GM18907 (cell line): ENCODE data around the gene TTC34.

Experiments used
- ATAC-seq: cut with Tn5 transposase; IDR thresholded peaks from one replicate; pipeline ENCODE4 v1.9.1; 2021; ENCODE audit warnings: mild to moderate bottlenecking, moderate library complexity; ENCODE audit not compliant: unreplicated experiment

The TTC34 gene

GRCh38 chr1:2643414-2644077 lies 157.9 kb downstream of the TTC34 start:
- no peak for ATAC-seq

GRCh38 chr1:2642560-2643413 lies 158.7 kb downstream of the TTC34 start:
- peak; percentile 81 for ATAC-seq

GRCh38 chr1:2642131-2642559 lies 159.3 kb downstream of the TTC34 start:
- ATAC-seq = no peak

- no peak for ATAC-seq
These were observed 159.9 kb downstream of the TTC34 start for GRCh38 chr1:2641381-2642130.

- no peak for ATAC-seq
These were observed 160.9 kb downstream of the TTC34 start for GRCh38 chr1:2640626-2641025.

- ATAC-seq = no peak
These were observed 161.6 kb downstream of the TTC34 start for GRCh38 chr1:2639607-2640521.

- ATAC-seq = no peak
These were observed 162.3 kb downstream of the TTC34 start for GRCh38 chr1:2639203-2639602.

GRCh38 chr1:2638466-2639115 lies 162.9 kb downstream of the TTC34 start:
- ATAC-seq = no peak

GRCh38 chr1:2637442-2638145 lies 163.9 kb downstream of the TTC34 start:
- ATAC-seq = no peak

- no peak for ATAC-seq
These were observed 164.8 kb downstream of the TTC34 start for GRCh38 chr1:2636733-2637132.

GRCh38 chr1:2635361-2636010 lies 166.0 kb downstream of the TTC34 start:
- ATAC-seq = no peak

- no peak for ATAC-seq
These were observed 167.5 kb downstream of the TTC34 start for GRCh38 chr1:2633936-2634491.

- no peak for ATAC-seq
These were observed 168.0 kb downstream of the TTC34 start for GRCh38 chr1:2633366-2633935.

- no peak for ATAC-seq
These were observed 168.7 kb downstream of the TTC34 start, which contains the start of gene MMEL1 for GRCh38 chr1:2632561-2633361. Gene MMEL1 (minus strand): TSS chr1:2633016. CDS start chr1:2629484, 3,532 bp downstream.

GRCh38 chr1:2632051-2632430 lies 169.5 kb downstream of the TTC34 start:
- no peak for ATAC-seq

- no peak for ATAC-seq
These were observed 170.1 kb downstream of the TTC34 start for GRCh38 chr1:2631136-2632050.
